PC-9 (cell line): Measurements from ENCODE around the gene CFAP61. TPM values are rescaled to one million over a fixed set of nuclear protein-coding genes. Genes with fewer than 3 reads are reported as not detected.

ENCODE experiments used
- BruUV-seq: library from RNA; stranded (reverse); fragments of 400-500 nt; replicated peaks from 2 replicates; lab custom pipeline; 2021; lab: Mats Ljungman, UMichigan
- CTCF ChIA-PET: fragments of 300-600 bp; sonication (Branson Sonifier 250); formaldehyde crosslinking; loops from one replicate; lab custom pipeline; 2022; ENCODE audit warnings: antibody characterized with exemption; lab: Charles Lee
- POLR2A ChIA-PET: fragments of 300-600 bp; sonication (Branson Sonifier 250); formaldehyde crosslinking; loops from one replicate; lab custom pipeline; 2022; ENCODE audit warnings: antibody characterized with exemption; ENCODE audit not compliant: unreplicated experiment; lab: Charles Lee
- DNase-seq, 2 experiments: peaks; one replicate each; pipeline versions ENCODE4 v3.0.0 to v3.0.0-alpha.2; 2015 to 2022; ENCODE audit warnings: mixed read lengths in 1 of 2
- H2AFZ ChIP-seq: fragments of 200-600 bp; sonication (generic); 2 replicates; pipeline ENCODE4 v1.8.1; 2017; ENCODE audit warnings: antibody characterized with exemption
- H3F3A ChIP-seq: fragments of 200-600 bp; sonication (generic); 2 replicates; pipeline ENCODE4 v1.8.1; 2017; ENCODE audit warnings: antibody characterized with exemption, mild to moderate bottlenecking, low read depth; ENCODE audit not compliant: insufficient read depth
- H3K27ac ChIP-seq: fragments of 200-600 bp; sonication (generic); 2 replicates; pipeline ENCODE4 v1.6.1; 2016; ENCODE audit warnings: mixed run types
- H3K27me3 ChIP-seq: fragments of 200-600 bp; sonication (generic); 2 replicates; pipeline ENCODE4 v1.6.1; 2016; ENCODE audit warnings: low read depth, mixed run types; ENCODE audit not compliant: insufficient read depth
- H3K36me3 ChIP-seq: fragments of 200-600 bp; sonication (generic); 2 replicates; pipeline ENCODE4 v1.6.1; 2016; ENCODE audit warnings: low read depth, mixed run types
- H3K4me1 ChIP-seq: fragments of 200-600 bp; sonication (generic); replicated peaks from 2 replicates; pipeline ENCODE4 v1.6.1; 2016; ENCODE audit warnings: mixed run types; ENCODE audit not compliant: insufficient read depth
- H3K4me2 ChIP-seq: fragments of 200-600 bp; sonication (generic); 2 replicates; pipeline ENCODE4 v1.6.1; 2017; ENCODE audit warnings: mixed run types
- H3K4me3 ChIP-seq: fragments of 200-600 bp; sonication (generic); 2 replicates; pipeline ENCODE4 v1.6.1; 2016; ENCODE audit warnings: mixed run types
- H3K79me2 ChIP-seq: fragments of 200-600 bp; sonication (generic); 2 replicates; pipeline ENCODE4 v1.6.1; 2017; ENCODE audit warnings: low read depth, mixed run types
- H3K9me2 ChIP-seq: fragments of 200-600 bp; sonication (generic); 2 replicates; pipeline ENCODE4 v1.8.1; 2017; ENCODE audit warnings: mild to moderate bottlenecking; ENCODE audit not compliant: insufficient read depth
- H3K9me3 ChIP-seq: fragments of 200-600 bp; sonication (generic); 2 replicates; pipeline ENCODE4 v1.8.1; 2016; ENCODE audit warnings: low read depth; ENCODE audit not compliant: insufficient read depth
- H4K20me1 ChIP-seq: fragments of 200-600 bp; sonication (generic); 2 replicates; pipeline ENCODE4 v1.8.1; 2017; ENCODE audit not compliant: insufficient read depth
- CTCF ChIP-seq: fragments of 200-600 bp; sonication (generic); conservative IDR thresholded peaks from 2 replicates; pipeline ENCODE4 v1.6.1; 2017; ENCODE audit warnings: mixed run types, antibody characterized with exemption, mild to moderate bottlenecking, moderate library complexity
- EZH2 ChIP-seq: fragments of 200-600 bp; sonication (generic); IDR thresholded peaks from 2 replicates; pipeline ENCODE4 v1.8.0; 2017; ENCODE audit warnings: antibody characterized with exemption, low read depth
- intact Hi-C: fragments of 100-400 bp; cut with micrococcal nuclease; formaldehyde crosslinking; loops from one replicate; pipeline ENCODE4 v1.10.0; 2022; ENCODE audit not compliant: unreplicated experiment
- total RNA-seq: library from RNA; stranded (reverse); gene quantifications from 2 replicates; pipeline ENCODE4 v1.2.3, GENCODE V29; 2021

Gene CFAP61
- total RNA-seq, 1 experiment from 2014 or later, result 2.6 TPM

GRCh38 chr20:20167698-20168097, 115.4 kb downstream of the CFAP61 start:
- no peaks in the 10 kb centered on the region; the same call in 1 of the 2 replicates for H3K9me2 ChIP-seq
- CTCF ChIA-PET, result no interaction called here
- TF ChIP-seq CTCF, result no peak
- no peak for TF ChIP-seq EZH2
- POLR2A ChIA-PET, result no interaction called here
- BruUV-seq, result no TSS peak
- no peaks in the 10 kb centered on the region for H3K79me2 ChIP-seq
- H3K4me3 ChIP-seq, result no peak overlapping the region
- H3K4me1 ChIP-seq, result no peaks in the 10 kb centered on the region
- H3K27me3 ChIP-seq, result peaks cover 49% of the 10 kb centered on the region; the same call in 1 of the 2 replicates
- no peak for DNase-seq
- H3K4me2 ChIP-seq, result no peak overlapping the region
- H3K9me3 ChIP-seq, result no peaks in the 10 kb centered on the region
- H3F3A ChIP-seq, result no peaks in the 10 kb centered on the region
- no peak overlapping the region for H2AFZ ChIP-seq
- intact Hi-C loops, result no loop called here
- H4K20me1 ChIP-seq, result no peaks in the 10 kb centered on the region
- H3K27ac ChIP-seq, result no peak overlapping the region
- no peaks in the 10 kb centered on the region for H3K36me3 ChIP-seq

- CTCF ChIA-PET, result no interaction called here
Measured at GRCh38 chr20:20173254-20173653, 120.9 kb downstream of the CFAP61 start.

GRCh38 chr20:20174089-20174835, 121.9 kb downstream of the CFAP61 start:
- CTCF ChIA-PET, result no interaction called here

More at GRCh38 chr20:20173254-20173653, 120.9 kb downstream of the CFAP61 start:
- H3K4me2 ChIP-seq, result no peak overlapping the region
- no TSS peak for BruUV-seq
- H3K36me3 ChIP-seq, result no peaks in the 10 kb centered on the region
- no peaks in the 10 kb centered on the region for H3K4me1 ChIP-seq
- no peak overlapping the region for H2AFZ ChIP-seq
- H4K20me1 ChIP-seq, result no peaks in the 10 kb centered on the region
- H3K9me2 ChIP-seq, result no peaks in the 10 kb centered on the region; the same call in 1 of the 2 replicates
- H3K79me2 ChIP-seq, result no peaks in the 10 kb centered on the region
- no peak overlapping the region for H3K4me3 ChIP-seq
- H3K27me3 ChIP-seq, result peaks cover 54% of the 10 kb centered on the region; the same call in 1 of the 2 replicates
- H3K9me3 ChIP-seq, result no peaks in the 10 kb centered on the region
- H3F3A ChIP-seq, result no peaks in the 10 kb centered on the region
- TF ChIP-seq EZH2 (no peak), CTCF (no peak)
- DNase-seq, result no peak
- no peak overlapping the region for H3K27ac ChIP-seq
- POLR2A ChIA-PET, result no interaction called here
- intact Hi-C loops, result no loop called here

More at GRCh38 chr20:20174089-20174835, 121.9 kb downstream of the CFAP61 start:
- Histone ChIP-seq H3K36me3 (no peaks in the 10 kb centered on the region), H3K4me3 (no peak overlapping the region), H3K9me2 (no peaks in the 10 kb centered on the region), H3K9me3 (no peaks in the 10 kb centered on the region), H4K20me1 (no peaks in the 10 kb centered on the region), H3K27ac (no peak overlapping the region), H3F3A (no peaks in the 10 kb centered on the region), H2AFZ (no peak overlapping the region), H3K27me3 (peaks cover 54% of the 10 kb centered on the region; the same call in 1 of the 2 replicates), H3K4me1 (no peaks in the 10 kb centered on the region), H3K79me2 (no peaks in the 10 kb centered on the region), H3K4me2 (no peak overlapping the region)
- BruUV-seq, result no TSS peak
- DNase-seq, result no peak
- POLR2A ChIA-PET, result no interaction called here
- intact Hi-C loops, result no loop called here
- no peak for TF ChIP-seq EZH2
